DMS153 treated with DMSO at 0.1 percent for 48 hours (cell line): ENCODE data around the gene ETDC.

ENCODE experiments used
- DNase-seq: peaks from one replicate; lab custom pipeline; 2025; ENCODE audit not compliant: unreplicated experiment; lab: John Stamatoyannopoulos, UW

Gene ETDC

DNA sequence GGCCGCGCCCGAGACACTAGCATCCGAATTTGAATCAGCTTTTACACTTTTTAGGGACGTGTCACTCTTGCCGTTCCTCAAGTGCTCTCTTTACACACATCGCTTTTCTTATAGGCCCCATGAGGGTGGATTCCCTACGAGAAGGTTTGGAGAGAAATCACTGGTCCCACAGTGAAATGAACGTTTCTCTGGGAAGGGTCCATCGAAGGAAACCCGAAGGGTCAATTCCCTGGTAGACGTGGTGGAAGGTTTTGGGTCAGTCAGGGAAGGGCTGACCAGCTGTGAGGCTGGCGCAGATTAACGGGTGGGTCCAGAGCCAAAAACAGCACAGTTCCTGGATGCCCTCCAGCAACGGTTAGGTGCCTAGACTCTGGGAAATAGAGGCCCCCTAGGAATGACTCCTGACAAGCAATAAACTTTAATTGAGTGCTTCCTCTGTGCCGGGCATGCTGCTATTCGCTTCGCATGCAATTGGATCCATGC is 35.9 kb downstream of the ETDC start:
- peak; percentile 57 for DNase-seq

- no peak for DNase-seq
Measured at GRCh38 chrX:135346975-135347374, 37.7 kb downstream of the ETDC start.

DNA sequence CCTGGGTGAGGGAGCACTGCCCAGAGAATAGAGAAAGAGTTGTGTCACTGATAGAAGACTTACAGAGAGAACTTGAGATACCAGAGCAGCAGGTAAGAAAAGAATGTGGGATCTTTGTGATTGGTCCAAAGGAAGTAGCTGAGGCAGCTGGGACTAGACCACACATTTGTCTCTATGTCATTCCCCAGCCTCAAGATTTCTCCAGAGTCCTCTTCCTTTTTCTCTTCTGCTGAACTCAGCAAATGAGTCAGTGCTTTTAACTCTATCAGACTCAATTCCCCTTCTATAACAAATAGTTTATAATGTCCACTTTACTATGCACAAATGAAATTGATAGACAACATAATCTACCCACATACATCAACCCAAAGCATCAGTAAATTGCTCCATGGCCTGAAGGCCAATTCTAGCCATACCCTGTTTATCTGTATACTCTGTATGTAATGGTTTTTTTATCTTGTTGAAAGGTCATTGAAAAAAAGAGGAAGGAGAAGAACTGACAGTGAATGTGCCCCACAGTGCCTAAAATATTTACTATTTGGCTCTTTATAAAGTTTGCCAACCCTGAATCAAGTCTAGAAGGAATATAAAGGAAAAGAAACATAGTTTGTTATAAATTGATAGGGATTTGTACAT is 38.2 kb downstream of the ETDC start:
- no peak for DNase-seq

DNA sequence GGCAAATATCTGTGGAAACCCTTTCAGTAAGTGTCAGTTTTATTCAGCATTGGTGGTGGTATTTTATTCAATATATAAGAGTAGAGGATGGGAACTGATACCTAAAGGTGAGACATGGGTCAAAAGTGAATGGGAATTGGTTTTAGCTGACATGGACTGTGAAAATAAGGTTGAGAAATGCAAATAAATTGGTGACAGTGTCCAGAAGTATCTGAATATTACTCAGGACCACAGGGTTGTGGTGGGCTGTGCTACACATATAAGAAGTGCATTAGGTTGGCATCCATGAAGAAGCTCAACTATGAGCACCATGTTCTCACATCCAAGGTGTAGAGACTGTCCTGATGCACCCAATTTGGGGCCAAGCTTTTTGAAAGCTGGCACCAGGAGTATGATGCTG is 45.0 kb downstream of the ETDC start:
- DNase-seq = no peak
